ENCODE results near the gene PCED1B.
A peak's percentile ranks its signal among the peaks of the same experiment; 100 is the strongest.

PCED1B gene

GRCh38 chr12:47280543-47281300 lies 201.3 kb downstream of the PCED1B start:
- peak overlapping the region; percentile 100 for H3K27ac ChIP-seq (ENCODE audit: poor library complexity, severe bottlenecking)
- no peak for TF ChIP-seq CTCF (IDR thresholded peaks at IDR 0.05; ENCODE audit: poor library complexity, severe bottlenecking)

GRCh38 chr12:47281667-47282171 lies 202.3 kb downstream of the PCED1B start:
- Histone ChIP-seq H3K27me3 (ENCODE audit: insufficient read depth, poor library complexity, severe bottlenecking) (no peaks in the 10 kb centered on the region), H3K4me3 (ENCODE audit: severe bottlenecking) (no peak overlapping the region), H3K9me3 (ENCODE audit: severe bottlenecking) (no peaks in the 10 kb centered on the region), H3K4me1 (ENCODE audit: insufficient read depth, poor library complexity, severe bottlenecking) (peaks cover 31% of the 10 kb centered on the region), H3K27ac (ENCODE audit: poor library complexity, severe bottlenecking) (peak overlapping the region; percentile 100), H3K36me3 (ENCODE audit: low read depth) (no peaks in the 10 kb centered on the region)
- DNase-seq (ENCODE audit: low spot score) (no peak), ATAC-seq (ENCODE audit: low read depth) (no peak)
- no peak for TF ChIP-seq CTCF (IDR thresholded peaks at IDR 0.05; ENCODE audit: poor library complexity, severe bottlenecking)

More at GRCh38 chr12:47280543-47281300, 201.3 kb downstream of the PCED1B start:
- Histone ChIP-seq H3K4me1 (ENCODE audit: insufficient read depth, poor library complexity, severe bottlenecking) (peaks cover 41% of the 10 kb centered on the region), H3K27me3 (ENCODE audit: insufficient read depth, poor library complexity, severe bottlenecking) (no peaks in the 10 kb centered on the region), H3K9me3 (ENCODE audit: severe bottlenecking) (no peaks in the 10 kb centered on the region), H3K36me3 (ENCODE audit: low read depth) (no peaks in the 10 kb centered on the region), H3K4me3 (ENCODE audit: severe bottlenecking) (no peak overlapping the region)
- no peak for DNase-seq (ENCODE audit: low spot score)
- no peak for ATAC-seq (ENCODE audit: low read depth)

GRCh38 chr12:47282206-47282605 lies 202.8 kb downstream of the PCED1B start:
- ATAC-seq (ENCODE audit: low read depth) (no peak), DNase-seq (ENCODE audit: low spot score) (no peak)
- Histone ChIP-seq H3K4me3 (ENCODE audit: severe bottlenecking) (no peak overlapping the region), H3K4me1 (ENCODE audit: insufficient read depth, poor library complexity, severe bottlenecking) (peaks cover 26% of the 10 kb centered on the region), H3K27me3 (ENCODE audit: insufficient read depth, poor library complexity, severe bottlenecking) (no peaks in the 10 kb centered on the region), H3K27ac (ENCODE audit: poor library complexity, severe bottlenecking) (peak overlapping the region; percentile 100), H3K36me3 (ENCODE audit: low read depth) (no peaks in the 10 kb centered on the region), H3K9me3 (ENCODE audit: severe bottlenecking) (no peaks in the 10 kb centered on the region)
- no peak for TF ChIP-seq CTCF (IDR thresholded peaks at IDR 0.05; ENCODE audit: poor library complexity, severe bottlenecking)

All from RWPE2 (cell line).